GM06990 (cell line): ENCODE measurements around the gene RFX1.
"Not testable (repeated sequence)": the region's sequence is repeated elsewhere in the genome, so short reads cannot be mapped to it uniquely, and the experiment has no call there.

Experiments
- DNase-seq: peaks from one replicate; pipeline ENCODE4 v3.0.0-alpha.2; 2011; ENCODE audit not compliant: insufficient read length; ENCODE audit errors: extremely low read depth
- H3K27me3 ChIP-seq: replicated peaks from 2 replicates; pipeline ENCODE4 v1.6.0; 2011; ENCODE audit warnings: low read length; ENCODE audit not compliant: control insufficient read depth, insufficient read depth
- H3K36me3 ChIP-seq: 2 replicates; pipeline ENCODE4 v1.5.1; 2011; ENCODE audit warnings: low read length; ENCODE audit not compliant: control insufficient read depth, insufficient read depth
- H3K4me3 ChIP-seq: replicated peaks from 2 replicates; pipeline ENCODE4 v1.5.1; 2011; ENCODE audit warnings: low read depth, mild to moderate bottlenecking, control low read depth, low read length
- CTCF ChIP-seq: IDR thresholded peaks from 2 replicates; pipeline ENCODE4 v1.5.1; 2011; ENCODE audit warnings: low read length, control low read depth, mild to moderate bottlenecking, inconsistent platforms; ENCODE audit not compliant: insufficient read depth, poor library complexity, severe bottlenecking

The RFX1 gene

DNA sequence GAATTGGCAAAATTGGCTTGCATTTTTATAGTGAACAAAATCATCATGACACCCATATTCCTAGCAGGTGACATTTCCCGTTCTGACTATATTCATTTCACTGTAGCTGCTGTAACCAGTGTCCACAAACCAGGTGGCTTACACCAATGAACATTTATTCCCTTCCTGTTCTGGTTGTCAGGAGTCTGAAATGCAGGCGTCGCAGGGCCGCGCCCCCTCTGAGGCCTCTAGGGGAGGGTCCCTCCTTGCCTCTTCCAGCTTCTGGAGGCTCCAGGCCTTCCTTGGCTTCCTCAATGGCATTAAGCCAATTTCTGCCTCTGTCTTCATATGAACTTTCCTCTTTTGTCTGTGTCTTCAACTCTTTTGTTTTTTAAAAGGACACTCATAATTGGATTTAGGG lies 15.4 kb upstream of the RFX1 start:
- no peaks in the 10 kb centered on the region for H3K27me3 ChIP-seq
- no peaks in the 10 kb centered on the region for H3K36me3 ChIP-seq
- no peak for TF ChIP-seq CTCF
- H3K4me3 ChIP-seq = no peak overlapping the region
- DNase-seq = no peak

- H3K4me3 ChIP-seq, DNase-seq, H3K27me3 ChIP-seq, H3K36me3 ChIP-seq: not testable (repeated sequence)
These were observed 13.6 kb upstream of the RFX1 start for GRCh38 chr19:14019739-14020138.

DNA sequence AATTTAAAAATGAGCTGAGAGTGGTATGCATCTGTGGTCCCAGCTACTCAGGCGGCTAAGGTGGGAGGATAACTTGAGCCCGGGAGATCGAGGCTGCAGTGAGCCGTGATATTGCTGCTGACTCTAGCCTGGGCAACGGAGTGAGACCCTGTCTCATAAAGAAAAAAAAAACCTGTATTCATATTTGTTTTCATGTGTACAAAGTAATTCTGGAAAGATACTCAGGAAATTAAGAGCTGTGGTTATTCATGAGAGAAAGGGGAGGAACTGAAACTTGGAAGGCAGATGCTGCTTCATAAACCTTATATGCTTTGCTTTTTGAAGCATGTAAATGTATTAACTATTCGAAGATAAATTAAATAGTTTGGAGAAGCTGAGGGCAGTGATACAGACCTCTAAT lies 13.0 kb upstream of the RFX1 start:
- no peak for TF ChIP-seq CTCF
- no peaks in the 10 kb centered on the region for H3K27me3 ChIP-seq
- no peak overlapping the region; the same call in 1 of the 2 replicates for H3K4me3 ChIP-seq
- H3K36me3 ChIP-seq = no peaks in the 10 kb centered on the region
- no peak for DNase-seq

DNA sequence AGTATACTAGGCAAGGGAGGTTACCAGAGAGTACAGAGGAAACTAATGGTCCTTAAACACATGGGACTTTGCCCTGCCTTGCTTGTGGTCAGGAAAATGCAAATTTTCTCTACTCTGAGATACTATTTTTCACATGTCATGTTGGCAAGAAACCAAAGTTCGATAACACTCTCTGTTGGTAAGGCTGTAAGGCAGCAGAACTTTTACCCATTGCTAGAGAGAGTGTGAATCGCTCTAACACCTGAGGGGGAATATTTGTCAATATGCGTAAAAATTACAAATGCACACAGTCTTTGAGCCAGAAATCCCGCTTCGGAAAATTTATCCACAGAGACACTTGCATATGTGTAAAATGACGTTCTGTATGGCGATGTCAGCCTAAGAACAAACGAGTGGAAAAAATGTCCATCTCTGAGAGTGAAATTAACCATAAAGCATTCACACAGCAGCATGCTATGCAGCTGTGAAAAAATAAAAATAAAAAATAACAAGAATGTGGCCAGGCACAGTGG lies 9.5 kb upstream of the RFX1 start:
- no peak for TF ChIP-seq CTCF
- peak; percentile 73 for DNase-seq
- H3K27me3 ChIP-seq = no peaks in the 10 kb centered on the region
- H3K4me3 ChIP-seq = peak overlapping the region; percentile 37; the same call in 1 of the 2 replicates
- H3K36me3 ChIP-seq = no peaks in the 10 kb centered on the region

GRCh38 chr19:14012378-14012915 lies 6.3 kb upstream of the RFX1 start:
- TF ChIP-seq CTCF = no peak

GRCh38 chr19:14006766-14007562 lies 844 bp upstream of the RFX1 start:
- H3K27me3 ChIP-seq = no peaks in the 10 kb centered on the region
- DNase-seq = no peak
- peak overlapping the region; percentile 84 for H3K4me3 ChIP-seq
- H3K36me3 ChIP-seq = no peaks in the 10 kb centered on the region
- no peak for TF ChIP-seq CTCF

More at GRCh38 chr19:14012378-14012915, 6.3 kb upstream of the RFX1 start:
- H3K4me3 ChIP-seq = no peak overlapping the region
- no peak for DNase-seq
- no peaks in the 10 kb centered on the region for H3K36me3 ChIP-seq
- H3K27me3 ChIP-seq = no peaks in the 10 kb centered on the region
